Karpas-422 (cell line): ENCODE data around the gene TBC1D22A. TPM values are rescaled to one million over a fixed set of nuclear protein-coding genes. Genes with fewer than 3 reads are reported as not detected.

Experiments used
- DNase-seq: peaks from one replicate; pipeline ENCODE4 v3.0.0-alpha.2; 2015
- H2AFZ ChIP-seq: fragments of 200-600 bp; sonication (generic); 2 replicates; pipeline ENCODE4 v1.6.1; 2014; ENCODE audit warnings: antibody characterized with exemption, low read length, mixed read lengths
- H3K27ac ChIP-seq: fragments of 200-600 bp; sonication (generic); 2 replicates; pipeline ENCODE4 v1.5.1; 2014; ENCODE audit warnings: mild to moderate bottlenecking, low read length, moderate library complexity
- H3K27me3 ChIP-seq: fragments of 200-600 bp; sonication (generic); 2 replicates; pipeline ENCODE4 v1.6.1; 2014; ENCODE audit warnings: low read length, mixed read lengths
- H3K36me3 ChIP-seq: fragments of 200-600 bp; sonication (generic); 2 replicates; pipeline ENCODE4 v1.6.1; 2014; ENCODE audit warnings: low read length, mixed read lengths; ENCODE audit not compliant: insufficient read depth
- H3K4me1 ChIP-seq: fragments of 200-600 bp; sonication (generic); 2 replicates; pipeline ENCODE4 v1.6.1; 2014; ENCODE audit warnings: mild to moderate bottlenecking, low read length, mixed read lengths
- H3K4me2 ChIP-seq: fragments of 200-600 bp; sonication (generic); 2 replicates; pipeline ENCODE4 v1.6.1; 2014; ENCODE audit warnings: low read length, low read depth, mild to moderate bottlenecking; ENCODE audit not compliant: poor library complexity, severe bottlenecking
- H3K4me3 ChIP-seq: fragments of 200-600 bp; sonication (generic); 2 replicates; pipeline ENCODE4 v1.5.1; 2014; ENCODE audit warnings: mild to moderate bottlenecking, antibody characterized with exemption, low read length, mixed read lengths
- H3K79me2 ChIP-seq: fragments of 200-600 bp; sonication (generic); 2 replicates; pipeline ENCODE4 v1.6.1; 2014; ENCODE audit warnings: mild to moderate bottlenecking, low read length, mixed read lengths
- H3K9ac ChIP-seq: fragments of 200-600 bp; sonication (generic); 2 replicates; pipeline ENCODE4 v1.6.0; 2014; ENCODE audit warnings: low read length
- H3K9me2 ChIP-seq: fragments of 200-600 bp; sonication (generic), shearing (Covaris generic); replicated peaks from 2 replicates; pipeline ENCODE4 v1.6.0; 2014; ENCODE audit warnings: mild to moderate bottlenecking, low read length, moderate library complexity; ENCODE audit not compliant: insufficient read depth
- H3K9me3 ChIP-seq: fragments of 300-700, 200-600 bp; sonication (generic); 2 replicates; pipeline ENCODE4 v1.6.1; 2014; ENCODE audit warnings: low read length, mixed read lengths
- H4K20me1 ChIP-seq: fragments of 200-600 bp; sonication (generic); 2 replicates; pipeline ENCODE4 v1.6.1; 2014; ENCODE audit warnings: mild to moderate bottlenecking, antibody characterized with exemption, low read length, low read depth; ENCODE audit not compliant: insufficient read depth
- total RNA-seq: library from RNA; depleted of rRNA; stranded (reverse); fragments of >200 nt; shearing (Covaris generic); gene quantifications from 2 replicates; pipeline ENCODE4 v1.2.3, GENCODE V29; 2014; ENCODE audit warnings: low replicate concordance

The TBC1D22A gene
- total RNA-seq, 1 experiment from 2014 or later: 27.7 TPM

GRCh38 chr22:46795140-46795539, 32.7 kb downstream of the TBC1D22A start:
- Histone ChIP-seq H3K9ac (no peak overlapping the region), H3K27me3 (no peaks in the 10 kb centered on the region), H3K36me3 (peaks cover 18% of the 10 kb centered on the region), H3K27ac (no peak overlapping the region), H4K20me1 (peaks cover 19% of the 10 kb centered on the region; the same call in 1 of the 2 replicates), H3K4me2 (no peak overlapping the region), H3K4me3 (no peak overlapping the region), H3K9me2 (no peaks in the 10 kb centered on the region), H2AFZ (no peak overlapping the region), H3K79me2 (peaks cover 68% of the 10 kb centered on the region), H3K4me1 (peaks cover 31% of the 10 kb centered on the region), H3K9me3 (no peaks in the 10 kb centered on the region)
- no peak for DNase-seq

DNA sequence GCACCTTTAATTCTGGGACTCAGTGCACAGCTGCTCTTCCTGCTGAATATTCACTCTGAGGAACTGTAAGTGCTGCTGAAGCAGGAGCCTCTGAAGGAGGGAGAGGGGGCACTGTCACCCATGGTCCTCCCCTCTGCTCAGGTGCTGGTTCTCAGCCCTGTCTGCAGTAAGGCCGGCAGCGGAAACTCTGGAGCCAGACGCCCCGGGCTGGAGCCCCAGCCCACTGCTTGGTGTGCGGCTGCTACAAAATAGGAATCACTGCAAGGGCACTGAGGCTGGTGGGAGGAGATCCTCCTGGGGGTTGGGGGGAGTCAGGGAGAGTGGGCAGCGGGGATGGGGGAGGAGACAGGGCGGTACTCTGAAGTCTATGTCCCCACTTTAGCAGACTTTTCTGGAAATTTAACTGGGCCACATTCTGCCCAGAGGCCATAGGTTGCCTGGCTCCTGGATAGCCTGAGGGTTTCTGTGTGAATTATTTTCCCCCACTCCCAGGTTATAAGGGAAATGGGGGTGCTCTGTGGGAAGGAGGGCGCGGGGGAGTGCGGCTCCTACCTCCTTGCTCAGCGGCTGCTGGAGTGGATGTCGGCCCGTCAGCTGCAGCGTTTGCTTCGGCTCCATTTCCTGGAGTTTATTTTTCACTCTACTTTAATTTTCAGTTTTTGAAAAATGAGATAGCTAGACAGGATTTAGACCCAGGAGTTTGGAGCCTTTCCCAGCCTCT, 33.6 kb downstream of the TBC1D22A start:
- Histone ChIP-seq H3K9ac (no peak overlapping the region), H3K36me3 (peaks cover 23% of the 10 kb centered on the region), H3K79me2 (peaks cover 68% of the 10 kb centered on the region), H3K9me3 (no peaks in the 10 kb centered on the region), H3K4me2 (no peak overlapping the region), H2AFZ (no peak overlapping the region), H3K4me3 (no peak overlapping the region), H3K9me2 (no peaks in the 10 kb centered on the region), H3K27ac (no peak overlapping the region), H3K4me1 (peaks cover 26% of the 10 kb centered on the region), H3K27me3 (no peaks in the 10 kb centered on the region), H4K20me1 (peaks cover 19% of the 10 kb centered on the region; the same call in 1 of the 2 replicates)
- DNase-seq: no peak

- Histone ChIP-seq H3K27ac (0 out of 2 replicates have a peak overlapping the region, but pooled peaks have one; percentile 37), H3K4me2 (no peak overlapping the region), H4K20me1 (peaks cover 19% of the 10 kb centered on the region; the same call in 1 of the 2 replicates), H3K36me3 (peaks cover 23% of the 10 kb centered on the region), H3K9ac (no peak overlapping the region), H3K9me3 (no peaks in the 10 kb centered on the region), H3K4me1 (peaks cover 22% of the 10 kb centered on the region), H2AFZ (no peak overlapping the region), H3K79me2 (peaks cover 68% of the 10 kb centered on the region), H3K27me3 (no peaks in the 10 kb centered on the region), H3K4me3 (no peak overlapping the region), H3K9me2 (no peaks in the 10 kb centered on the region)
- no peak for DNase-seq
Observed at GRCh38 chr22:46796566-46797195, 34.2 kb downstream of the TBC1D22A start.

- no peak overlapping the region for H3K9ac ChIP-seq
- no peaks in the 10 kb centered on the region for H3K9me3 ChIP-seq
- H3K4me1 ChIP-seq: peaks cover 22% of the 10 kb centered on the region
- no peak overlapping the region for H2AFZ ChIP-seq
- peak overlapping the region; percentile 37; the same call in 1 of the 2 replicates for H3K27ac ChIP-seq
- H3K79me2 ChIP-seq: peaks cover 64% of the 10 kb centered on the region
- H4K20me1 ChIP-seq: peaks cover 19% of the 10 kb centered on the region; the same call in 1 of the 2 replicates
- peaks cover 22% of the 10 kb centered on the region for H3K36me3 ChIP-seq
- no peaks in the 10 kb centered on the region for H3K27me3 ChIP-seq
- peak; percentile 85 for DNase-seq
- H3K4me2 ChIP-seq: no peak overlapping the region
- no peaks in the 10 kb centered on the region for H3K9me2 ChIP-seq
- no peak overlapping the region for H3K4me3 ChIP-seq
Observed at GRCh38 chr22:46797355-46797754, 34.9 kb downstream of the TBC1D22A start.

DNA sequence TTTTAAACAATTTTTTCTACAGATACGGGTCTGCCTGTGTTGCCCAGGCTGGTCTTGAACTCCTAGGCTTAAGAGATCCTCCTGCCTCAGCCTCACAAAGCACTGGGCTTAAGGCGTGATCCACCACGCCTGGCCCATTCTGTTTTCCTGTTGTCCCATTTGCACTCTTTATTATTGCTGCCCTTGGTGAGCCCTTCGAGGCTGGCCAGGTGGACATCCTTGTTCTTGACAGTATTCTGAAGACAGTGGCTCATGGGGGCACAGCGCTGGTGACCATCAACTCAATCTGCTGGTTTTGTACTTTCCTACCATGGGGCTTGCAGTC, 35.6 kb downstream of the TBC1D22A start:
- H2AFZ ChIP-seq: no peak overlapping the region
- no peak overlapping the region for H3K9ac ChIP-seq
- no peak overlapping the region for H3K4me2 ChIP-seq
- peak overlapping the region; percentile 27 for H3K27ac ChIP-seq
- no peak for DNase-seq
- H3K79me2 ChIP-seq: peaks cover 58% of the 10 kb centered on the region
- peaks cover 23% of the 10 kb centered on the region for H3K4me1 ChIP-seq
- no peaks in the 10 kb centered on the region for H3K9me2 ChIP-seq
- H3K9me3 ChIP-seq: no peaks in the 10 kb centered on the region
- H3K27me3 ChIP-seq: no peaks in the 10 kb centered on the region
- no peak overlapping the region for H3K4me3 ChIP-seq
- H4K20me1 ChIP-seq: peaks cover 19% of the 10 kb centered on the region; the same call in 1 of the 2 replicates
- H3K36me3 ChIP-seq: peaks cover 20% of the 10 kb centered on the region

DNA sequence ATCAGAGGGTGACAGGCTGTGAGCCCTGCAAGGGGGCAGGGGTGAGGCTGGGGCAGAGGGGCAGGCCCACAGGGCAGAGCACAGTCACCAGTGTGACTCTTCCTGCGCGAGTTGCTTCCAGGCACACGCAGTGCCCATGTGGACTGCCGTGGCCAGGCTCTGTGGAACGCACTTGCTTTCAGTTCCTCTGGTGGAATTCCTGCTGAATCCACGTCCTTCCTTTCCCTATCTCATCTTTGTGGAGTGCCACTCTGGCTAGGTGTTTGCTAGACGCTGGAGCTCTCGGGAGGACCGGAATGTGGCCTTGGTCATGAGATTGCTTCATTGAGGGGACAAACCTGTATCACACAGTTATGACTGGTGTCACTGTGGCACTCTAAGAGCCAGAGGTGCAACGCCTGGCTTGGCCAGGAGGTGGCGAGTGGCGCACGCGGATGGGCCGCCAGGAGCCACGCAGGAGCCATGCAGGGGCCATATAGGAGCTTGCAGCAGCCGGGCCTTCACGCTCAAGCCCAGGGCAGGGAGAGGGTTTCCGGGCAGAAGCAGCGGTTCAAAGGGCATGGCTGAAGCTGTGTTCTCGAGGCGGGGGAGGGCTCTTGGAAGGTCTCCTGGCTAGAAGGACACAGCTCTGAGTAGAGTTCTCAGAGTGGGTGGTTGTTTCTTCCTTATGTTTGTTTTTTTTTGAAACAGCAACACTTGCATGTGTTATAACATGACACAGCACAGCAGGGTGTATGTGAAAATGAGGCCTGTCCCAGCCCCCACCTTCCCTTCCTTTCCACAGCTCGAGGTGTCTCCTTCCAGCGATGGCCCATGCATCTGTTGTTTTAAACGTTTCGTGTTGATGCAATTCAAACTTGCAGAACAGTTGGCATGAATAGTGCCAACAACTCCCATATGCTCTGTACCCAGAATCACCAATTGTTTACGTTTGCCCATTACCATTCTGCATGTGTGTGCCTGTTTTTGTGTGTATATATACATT, 36.2 kb downstream of the TBC1D22A start:
- no peak overlapping the region for H3K4me2 ChIP-seq
- peaks cover 25% of the 10 kb centered on the region for H3K4me1 ChIP-seq
- H3K9me3 ChIP-seq: no peaks in the 10 kb centered on the region
- DNase-seq: peak; percentile 94
- no peak overlapping the region for H2AFZ ChIP-seq
- no peaks in the 10 kb centered on the region for H3K27me3 ChIP-seq
- H3K27ac ChIP-seq: no peak overlapping the region
- 0 out of 2 replicates have a peak overlapping the region, but pooled peaks have one; percentile 23 for H3K9ac ChIP-seq
- no peak overlapping the region for H3K4me3 ChIP-seq
- peaks cover 58% of the 10 kb centered on the region for H3K79me2 ChIP-seq
- H3K36me3 ChIP-seq: peaks cover 22% of the 10 kb centered on the region
- peaks cover 19% of the 10 kb centered on the region; the same call in 1 of the 2 replicates for H4K20me1 ChIP-seq
- no peaks in the 10 kb centered on the region for H3K9me2 ChIP-seq

GRCh38 chr22:46799626-46800025, 37.2 kb downstream of the TBC1D22A start:
- no peak for DNase-seq
- H3K9me2 ChIP-seq: no peaks in the 10 kb centered on the region
- no peaks in the 10 kb centered on the region for H3K9me3 ChIP-seq
- no peaks in the 10 kb centered on the region for H3K27me3 ChIP-seq
- H3K4me2 ChIP-seq: no peak overlapping the region
- peaks cover 25% of the 10 kb centered on the region for H3K4me1 ChIP-seq
- H4K20me1 ChIP-seq: peaks cover 16% of the 10 kb centered on the region
- H3K9ac ChIP-seq: no peak overlapping the region
- peaks cover 64% of the 10 kb centered on the region for H3K79me2 ChIP-seq
- no peak overlapping the region for H3K27ac ChIP-seq
- no peak overlapping the region for H3K4me3 ChIP-seq
- no peak overlapping the region for H2AFZ ChIP-seq
- H3K36me3 ChIP-seq: peaks cover 32% of the 10 kb centered on the region
